WTC11 (cell line): ENCODE results near the gene KATNA1. TPM values are rescaled to one million over a fixed set of nuclear protein-coding genes. Genes with fewer than 3 reads are reported as not detected.

Experiments used
- ATAC-seq: fragments of 200-7000 bp; cut with Tn5 transposase; 2 replicates; pipeline ENCODE4 v1.10.0; 2021; ENCODE audit warnings: mild to moderate bottlenecking, moderate library complexity
- CTCF ChIA-PET: fragments of 300-600 bp; sonication (Branson Sonifier 250); formaldehyde crosslinking; loops from one replicate; lab custom pipeline; 2021; ENCODE audit warnings: antibody characterized with exemption; lab: Charles Lee
- POLR2A ChIA-PET: fragments of 350-600 bp; sonication (Branson Sonifier 250); formaldehyde crosslinking; loops from one replicate; lab custom pipeline; 2021; ENCODE audit warnings: antibody characterized with exemption; lab: Charles Lee
- DNase-seq: peaks from one replicate; pipeline ENCODE4 v3.0.0; 2021; ENCODE audit warnings: low spot score
- H3K27ac Mint-ChIP-seq: 2 replicates; pipeline ENCODE4 v1.8.0; 2021; ENCODE audit warnings: mixed read lengths
- H3K27me3 Mint-ChIP-seq: 2 replicates; pipeline ENCODE4 v1.8.0; 2021; ENCODE audit warnings: low read depth, mild to moderate bottlenecking, moderate library complexity, mixed read lengths
- H3K36me3 Mint-ChIP-seq: 2 replicates; pipeline ENCODE4 v1.8.0; 2021; ENCODE audit warnings: mixed read lengths
- H3K4me1 Mint-ChIP-seq: 2 replicates; pipeline ENCODE4 v1.8.0; 2022; ENCODE audit warnings: mixed read lengths
- H3K4me3 Mint-ChIP-seq: 2 replicates; pipeline ENCODE4 v1.8.0; 2021; ENCODE audit warnings: mild to moderate bottlenecking, moderate library complexity, mixed read lengths
- H3K9me3 Mint-ChIP-seq: 2 replicates; pipeline ENCODE4 v1.8.0; 2021; ENCODE audit warnings: mixed read lengths
- EMX1 ChIP-seq: fragments of 250-450 bp; sonication (Bioruptor Pico); IDR thresholded peaks from 2 replicates; pipeline ENCODE4 v1.8.0; 2021; ENCODE audit warnings: mild to moderate bottlenecking
- IRF2 ChIP-seq: sonication (generic); formaldehyde crosslinking; IDR thresholded peaks from 2 replicates; pipeline ENCODE4 v1.8.0; 2022; ENCODE audit warnings: low read depth, missing genetic modification reagents, borderline replicate concordance
- JUN ChIP-seq: sonication (generic); formaldehyde crosslinking; IDR thresholded peaks from 2 replicates; pipeline ENCODE4 v1.8.0; 2023; ENCODE audit warnings: mild to moderate bottlenecking, missing genetic modification reagents
- NR2C2 ChIP-seq: sonication (generic); formaldehyde crosslinking; IDR thresholded peaks from 2 replicates; pipeline ENCODE4 v1.8.0; 2022; ENCODE audit warnings: mild to moderate bottlenecking, missing genetic modification reagents
- SP1 ChIP-seq: sonication (generic); formaldehyde crosslinking; conservative IDR thresholded peaks from 2 replicates; pipeline ENCODE4 v1.8.1; 2022; ENCODE audit warnings: missing genetic modification reagents
- ZNF263 ChIP-seq: sonication (generic); formaldehyde crosslinking; IDR thresholded peaks from 2 replicates; pipeline ENCODE4 v1.8.1; 2022; ENCODE audit warnings: low read depth, mild to moderate bottlenecking, moderate library complexity, missing genetic modification reagents
- total RNA-seq: library from RNA; stranded (reverse); gene quantifications from 3 replicates; pipeline ENCODE4 v1.2.3, GENCODE V29; 2021
- TF ChIP-seq, protein P1 (sequence below): sonication (generic); formaldehyde crosslinking; IDR thresholded peaks from 2 replicates; pipeline ENCODE4 v1.8.1; 2023; ENCODE audit warnings: mild to moderate bottlenecking, missing genetic modification reagents, borderline replicate concordance
- TF ChIP-seq, protein P2 (sequence below): sonication (generic); formaldehyde crosslinking; IDR thresholded peaks from 2 replicates; pipeline ENCODE4 v1.8.1; 2023; ENCODE audit warnings: mild to moderate bottlenecking, missing genetic modification reagents
- TF ChIP-seq, protein P3 (sequence below): sonication (generic); formaldehyde crosslinking; IDR thresholded peaks from 2 replicates; pipeline ENCODE4 v1.8.1; 2022; ENCODE audit warnings: low read depth, mild to moderate bottlenecking, moderate library complexity, missing genetic modification reagents, borderline replicate concordance
- TF ChIP-seq, protein P4 (sequence below): sonication (generic); formaldehyde crosslinking; IDR thresholded peaks from 2 replicates; pipeline ENCODE4 v1.8.1; 2022; ENCODE audit warnings: missing genetic modification reagents, borderline replicate concordance
- TF ChIP-seq, protein P5 (sequence below): sonication (generic); formaldehyde crosslinking; IDR thresholded peaks from 2 replicates; pipeline ENCODE4 v1.8.0; 2022; ENCODE audit warnings: mild to moderate bottlenecking, missing genetic modification reagents
- TF ChIP-seq, protein P6 (sequence below): fragments of 250-450 bp; sonication (Bioruptor Pico); IDR thresholded peaks from 2 replicates; pipeline ENCODE4 v1.9.0; 2021; ENCODE audit warnings: moderate library complexity, mild to moderate bottlenecking, inconsistent platforms, borderline replicate concordance
- TF ChIP-seq, protein P7 (sequence below): fragments of 250-450 bp; sonication (Bioruptor Pico); IDR thresholded peaks from 2 replicates; pipeline ENCODE4 v1.9.0; 2021; ENCODE audit warnings: mild to moderate bottlenecking
- TF ChIP-seq, protein P8 (sequence below): sonication (generic); formaldehyde crosslinking; IDR thresholded peaks from 2 replicates; pipeline ENCODE4 v1.8.0; 2022; ENCODE audit warnings: mild to moderate bottlenecking, missing genetic modification reagents
- TF ChIP-seq, protein P9 (sequence below): sonication (generic); formaldehyde crosslinking; conservative IDR thresholded peaks from 2 replicates; pipeline ENCODE4 v1.8.1; 2022; ENCODE audit warnings: mild to moderate bottlenecking, missing genetic modification reagents
- TF ChIP-seq, protein P10 (sequence below): fragments of 250-450 bp; sonication (Bioruptor Pico); IDR thresholded peaks from 2 replicates; pipeline ENCODE4 v1.9.0; 2021; ENCODE audit warnings: mild to moderate bottlenecking, borderline replicate concordance

KATNA1 gene
- total RNA-seq, 1 experiment from 2014 or later, result 18.1 TPM

DNA sequence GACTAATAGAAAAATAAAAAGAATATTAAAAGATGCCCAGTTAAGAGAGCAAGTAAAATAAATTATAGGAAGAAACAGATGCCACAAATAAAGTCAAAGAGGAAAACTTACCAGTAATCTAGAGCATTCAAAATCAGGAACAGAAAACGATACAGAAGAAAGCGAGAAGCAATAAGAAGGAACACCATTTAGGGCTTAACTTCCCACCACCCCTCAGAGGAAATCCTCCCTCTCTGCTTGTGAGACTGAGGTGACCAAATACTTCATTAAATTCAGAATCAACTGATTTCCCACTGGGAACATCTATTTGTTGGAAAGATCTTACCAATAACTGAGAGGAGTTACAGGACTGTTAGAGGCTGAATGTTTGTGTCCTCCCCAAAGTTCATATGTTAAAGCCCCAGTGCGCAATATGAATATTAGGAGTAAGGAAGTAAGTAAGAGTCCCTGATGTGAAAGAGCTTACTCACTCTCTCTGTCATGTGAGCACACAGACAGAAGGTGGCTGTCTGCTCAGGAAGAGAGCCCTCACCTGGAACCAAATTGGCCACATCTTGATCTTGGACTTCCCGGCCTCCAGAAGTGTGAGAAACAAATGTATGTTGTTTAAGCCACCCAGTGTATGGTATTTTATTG, 19.5 kb downstream of the KATNA1 start (continued):
- TF ChIP-seq, protein P1, sequence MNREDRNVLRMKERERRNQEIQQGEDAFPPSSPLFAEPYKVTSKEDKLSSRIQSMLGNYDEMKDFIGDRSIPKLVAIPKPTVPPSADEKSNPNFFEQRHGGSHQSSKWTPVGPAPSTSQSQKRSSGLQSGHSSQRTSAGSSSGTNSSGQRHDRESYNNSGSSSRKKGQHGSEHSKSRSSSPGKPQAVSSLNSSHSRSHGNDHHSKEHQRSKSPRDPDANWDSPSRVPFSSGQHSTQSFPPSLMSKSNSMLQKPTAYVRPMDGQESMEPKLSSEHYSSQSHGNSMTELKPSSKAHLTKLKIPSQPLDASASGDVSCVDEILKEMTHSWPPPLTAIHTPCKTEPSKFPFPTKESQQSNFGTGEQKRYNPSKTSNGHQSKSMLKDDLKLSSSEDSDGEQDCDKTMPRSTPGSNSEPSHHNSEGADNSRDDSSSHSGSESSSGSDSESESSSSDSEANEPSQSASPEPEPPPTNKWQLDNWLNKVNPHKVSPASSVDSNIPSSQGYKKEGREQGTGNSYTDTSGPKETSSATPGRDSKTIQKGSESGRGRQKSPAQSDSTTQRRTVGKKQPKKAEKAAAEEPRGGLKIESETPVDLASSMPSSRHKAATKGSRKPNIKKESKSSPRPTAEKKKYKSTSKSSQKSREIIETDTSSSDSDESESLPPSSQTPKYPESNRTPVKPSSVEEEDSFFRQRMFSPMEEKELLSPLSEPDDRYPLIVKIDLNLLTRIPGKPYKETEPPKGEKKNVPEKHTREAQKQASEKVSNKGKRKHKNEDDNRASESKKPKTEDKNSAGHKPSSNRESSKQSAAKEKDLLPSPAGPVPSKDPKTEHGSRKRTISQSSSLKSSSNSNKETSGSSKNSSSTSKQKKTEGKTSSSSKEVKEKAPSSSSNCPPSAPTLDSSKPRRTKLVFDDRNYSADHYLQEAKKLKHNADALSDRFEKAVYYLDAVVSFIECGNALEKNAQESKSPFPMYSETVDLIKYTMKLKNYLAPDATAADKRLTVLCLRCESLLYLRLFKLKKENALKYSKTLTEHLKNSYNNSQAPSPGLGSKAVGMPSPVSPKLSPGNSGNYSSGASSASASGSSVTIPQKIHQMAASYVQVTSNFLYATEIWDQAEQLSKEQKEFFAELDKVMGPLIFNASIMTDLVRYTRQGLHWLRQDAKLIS (CRISPR knock-in tag), result no peak

DNA sequence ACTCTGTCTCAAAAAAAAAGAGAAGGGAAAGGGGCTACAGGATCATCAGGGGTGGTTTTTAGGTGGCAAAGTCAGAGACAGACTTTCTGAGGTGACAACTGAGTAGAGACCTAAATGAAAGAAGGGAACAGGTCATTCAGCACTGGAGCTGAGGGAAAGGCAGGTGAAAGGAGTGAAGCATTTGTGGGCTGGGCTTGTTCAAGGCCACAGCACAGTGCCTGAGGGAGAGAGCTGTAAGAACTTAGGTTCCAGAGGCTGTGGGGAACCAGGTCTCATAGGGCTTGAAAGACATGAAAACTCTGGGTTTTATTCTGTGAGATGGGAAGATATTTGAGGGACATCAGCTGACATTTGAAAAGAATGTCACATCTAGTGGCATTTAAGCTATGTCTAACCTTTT, 20.8 kb downstream of the KATNA1 start:
- CTCF ChIA-PET, result interaction anchor here (0.6 kb wide), 1 partner anchor 1450 kb away, joined by 3 read pairs; no protein-coding TSS in a partner anchor
- no peak overlapping the region for H3K4me3 Mint-ChIP-seq
- no peak for TF ChIP-seq IRF2
- TF ChIP-seq, protein P2, sequence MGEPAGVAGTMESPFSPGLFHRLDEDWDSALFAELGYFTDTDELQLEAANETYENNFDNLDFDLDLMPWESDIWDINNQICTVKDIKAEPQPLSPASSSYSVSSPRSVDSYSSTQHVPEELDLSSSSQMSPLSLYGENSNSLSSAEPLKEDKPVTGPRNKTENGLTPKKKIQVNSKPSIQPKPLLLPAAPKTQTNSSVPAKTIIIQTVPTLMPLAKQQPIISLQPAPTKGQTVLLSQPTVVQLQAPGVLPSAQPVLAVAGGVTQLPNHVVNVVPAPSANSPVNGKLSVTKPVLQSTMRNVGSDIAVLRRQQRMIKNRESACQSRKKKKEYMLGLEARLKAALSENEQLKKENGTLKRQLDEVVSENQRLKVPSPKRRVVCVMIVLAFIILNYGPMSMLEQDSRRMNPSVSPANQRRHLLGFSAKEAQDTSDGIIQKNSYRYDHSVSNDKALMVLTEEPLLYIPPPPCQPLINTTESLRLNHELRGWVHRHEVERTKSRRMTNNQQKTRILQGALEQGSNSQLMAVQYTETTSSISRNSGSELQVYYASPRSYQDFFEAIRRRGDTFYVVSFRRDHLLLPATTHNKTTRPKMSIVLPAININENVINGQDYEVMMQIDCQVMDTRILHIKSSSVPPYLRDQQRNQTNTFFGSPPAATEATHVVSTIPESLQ (CRISPR knock-in tag), result no peak
- TF ChIP-seq, protein P3, sequence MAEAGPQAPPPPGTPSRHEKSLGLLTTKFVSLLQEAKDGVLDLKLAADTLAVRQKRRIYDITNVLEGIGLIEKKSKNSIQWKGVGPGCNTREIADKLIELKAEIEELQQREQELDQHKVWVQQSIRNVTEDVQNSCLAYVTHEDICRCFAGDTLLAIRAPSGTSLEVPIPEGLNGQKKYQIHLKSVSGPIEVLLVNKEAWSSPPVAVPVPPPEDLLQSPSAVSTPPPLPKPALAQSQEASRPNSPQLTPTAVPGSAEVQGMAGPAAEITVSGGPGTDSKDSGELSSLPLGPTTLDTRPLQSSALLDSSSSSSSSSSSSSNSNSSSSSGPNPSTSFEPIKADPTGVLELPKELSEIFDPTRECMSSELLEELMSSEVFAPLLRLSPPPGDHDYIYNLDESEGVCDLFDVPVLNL (CRISPR knock-in tag), result no peak
- TF ChIP-seq SP1, result no peak
- TF ChIP-seq, protein P4, sequence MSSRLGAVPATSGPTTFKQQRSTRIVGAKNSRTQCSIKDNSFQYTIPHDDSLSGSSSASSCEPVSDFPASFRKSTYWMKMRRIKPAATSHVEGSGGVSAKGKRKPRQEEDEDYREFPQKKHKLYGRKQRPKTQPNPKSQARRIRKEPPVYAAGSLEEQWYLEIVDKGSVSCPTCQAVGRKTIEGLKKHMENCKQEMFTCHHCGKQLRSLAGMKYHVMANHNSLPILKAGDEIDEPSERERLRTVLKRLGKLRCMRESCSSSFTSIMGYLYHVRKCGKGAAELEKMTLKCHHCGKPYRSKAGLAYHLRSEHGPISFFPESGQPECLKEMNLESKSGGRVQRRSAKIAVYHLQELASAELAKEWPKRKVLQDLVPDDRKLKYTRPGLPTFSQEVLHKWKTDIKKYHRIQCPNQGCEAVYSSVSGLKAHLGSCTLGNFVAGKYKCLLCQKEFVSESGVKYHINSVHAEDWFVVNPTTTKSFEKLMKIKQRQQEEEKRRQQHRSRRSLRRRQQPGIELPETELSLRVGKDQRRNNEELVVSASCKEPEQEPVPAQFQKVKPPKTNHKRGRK (CRISPR knock-in tag), result no peak
- TF ChIP-seq, protein P5, sequence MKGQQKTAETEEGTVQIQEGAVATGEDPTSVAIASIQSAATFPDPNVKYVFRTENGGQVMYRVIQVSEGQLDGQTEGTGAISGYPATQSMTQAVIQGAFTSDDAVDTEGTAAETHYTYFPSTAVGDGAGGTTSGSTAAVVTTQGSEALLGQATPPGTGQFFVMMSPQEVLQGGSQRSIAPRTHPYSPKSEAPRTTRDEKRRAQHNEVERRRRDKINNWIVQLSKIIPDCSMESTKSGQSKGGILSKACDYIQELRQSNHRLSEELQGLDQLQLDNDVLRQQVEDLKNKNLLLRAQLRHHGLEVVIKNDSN (CRISPR knock-in tag), result no peak
- no peak for TF ChIP-seq EMX1
- TF ChIP-seq, protein P6, sequence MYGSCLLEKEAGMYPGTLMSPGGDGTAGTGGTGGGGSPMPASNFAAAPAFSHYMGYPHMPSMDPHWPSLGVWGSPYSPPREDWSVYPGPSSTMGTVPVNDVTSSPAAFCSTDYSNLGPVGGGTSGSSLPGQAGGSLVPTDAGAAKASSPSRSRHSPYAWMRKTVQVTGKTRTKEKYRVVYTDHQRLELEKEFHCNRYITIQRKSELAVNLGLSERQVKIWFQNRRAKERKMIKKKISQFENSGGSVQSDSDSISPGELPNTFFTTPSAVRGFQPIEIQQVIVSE (CRISPR knock-in tag), result no peak
- no peak for TF ChIP-seq JUN (CRISPR knock-in tag)
- TF ChIP-seq, protein P7, sequence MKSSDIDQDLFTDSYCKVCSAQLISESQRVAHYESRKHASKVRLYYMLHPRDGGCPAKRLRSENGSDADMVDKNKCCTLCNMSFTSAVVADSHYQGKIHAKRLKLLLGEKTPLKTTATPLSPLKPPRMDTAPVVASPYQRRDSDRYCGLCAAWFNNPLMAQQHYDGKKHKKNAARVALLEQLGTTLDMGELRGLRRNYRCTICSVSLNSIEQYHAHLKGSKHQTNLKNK (CRISPR knock-in tag), result no peak
- no peak for TF ChIP-seq ZNF263
- TF ChIP-seq, protein P8, sequence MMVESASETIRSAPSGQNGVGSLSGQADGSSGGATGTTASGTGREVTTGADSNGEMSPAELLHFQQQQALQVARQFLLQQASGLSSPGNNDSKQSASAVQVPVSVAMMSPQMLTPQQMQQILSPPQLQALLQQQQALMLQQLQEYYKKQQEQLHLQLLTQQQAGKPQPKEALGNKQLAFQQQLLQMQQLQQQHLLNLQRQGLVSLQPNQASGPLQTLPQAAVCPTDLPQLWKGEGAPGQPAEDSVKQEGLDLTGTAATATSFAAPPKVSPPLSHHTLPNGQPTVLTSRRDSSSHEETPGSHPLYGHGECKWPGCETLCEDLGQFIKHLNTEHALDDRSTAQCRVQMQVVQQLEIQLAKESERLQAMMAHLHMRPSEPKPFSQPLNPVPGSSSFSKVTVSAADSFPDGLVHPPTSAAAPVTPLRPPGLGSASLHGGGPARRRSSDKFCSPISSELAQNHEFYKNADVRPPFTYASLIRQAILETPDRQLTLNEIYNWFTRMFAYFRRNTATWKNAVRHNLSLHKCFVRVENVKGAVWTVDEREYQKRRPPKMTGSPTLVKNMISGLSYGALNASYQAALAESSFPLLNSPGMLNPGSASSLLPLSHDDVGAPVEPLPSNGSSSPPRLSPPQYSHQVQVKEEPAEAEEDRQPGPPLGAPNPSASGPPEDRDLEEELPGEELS (CRISPR knock-in tag), result no peak
- TF ChIP-seq NR2C2, result no peak
- TF ChIP-seq, protein P9, sequence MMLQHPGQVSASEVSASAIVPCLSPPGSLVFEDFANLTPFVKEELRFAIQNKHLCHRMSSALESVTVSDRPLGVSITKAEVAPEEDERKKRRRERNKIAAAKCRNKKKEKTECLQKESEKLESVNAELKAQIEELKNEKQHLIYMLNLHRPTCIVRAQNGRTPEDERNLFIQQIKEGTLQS (CRISPR knock-in tag), result no peak
- TF ChIP-seq, protein P10, sequence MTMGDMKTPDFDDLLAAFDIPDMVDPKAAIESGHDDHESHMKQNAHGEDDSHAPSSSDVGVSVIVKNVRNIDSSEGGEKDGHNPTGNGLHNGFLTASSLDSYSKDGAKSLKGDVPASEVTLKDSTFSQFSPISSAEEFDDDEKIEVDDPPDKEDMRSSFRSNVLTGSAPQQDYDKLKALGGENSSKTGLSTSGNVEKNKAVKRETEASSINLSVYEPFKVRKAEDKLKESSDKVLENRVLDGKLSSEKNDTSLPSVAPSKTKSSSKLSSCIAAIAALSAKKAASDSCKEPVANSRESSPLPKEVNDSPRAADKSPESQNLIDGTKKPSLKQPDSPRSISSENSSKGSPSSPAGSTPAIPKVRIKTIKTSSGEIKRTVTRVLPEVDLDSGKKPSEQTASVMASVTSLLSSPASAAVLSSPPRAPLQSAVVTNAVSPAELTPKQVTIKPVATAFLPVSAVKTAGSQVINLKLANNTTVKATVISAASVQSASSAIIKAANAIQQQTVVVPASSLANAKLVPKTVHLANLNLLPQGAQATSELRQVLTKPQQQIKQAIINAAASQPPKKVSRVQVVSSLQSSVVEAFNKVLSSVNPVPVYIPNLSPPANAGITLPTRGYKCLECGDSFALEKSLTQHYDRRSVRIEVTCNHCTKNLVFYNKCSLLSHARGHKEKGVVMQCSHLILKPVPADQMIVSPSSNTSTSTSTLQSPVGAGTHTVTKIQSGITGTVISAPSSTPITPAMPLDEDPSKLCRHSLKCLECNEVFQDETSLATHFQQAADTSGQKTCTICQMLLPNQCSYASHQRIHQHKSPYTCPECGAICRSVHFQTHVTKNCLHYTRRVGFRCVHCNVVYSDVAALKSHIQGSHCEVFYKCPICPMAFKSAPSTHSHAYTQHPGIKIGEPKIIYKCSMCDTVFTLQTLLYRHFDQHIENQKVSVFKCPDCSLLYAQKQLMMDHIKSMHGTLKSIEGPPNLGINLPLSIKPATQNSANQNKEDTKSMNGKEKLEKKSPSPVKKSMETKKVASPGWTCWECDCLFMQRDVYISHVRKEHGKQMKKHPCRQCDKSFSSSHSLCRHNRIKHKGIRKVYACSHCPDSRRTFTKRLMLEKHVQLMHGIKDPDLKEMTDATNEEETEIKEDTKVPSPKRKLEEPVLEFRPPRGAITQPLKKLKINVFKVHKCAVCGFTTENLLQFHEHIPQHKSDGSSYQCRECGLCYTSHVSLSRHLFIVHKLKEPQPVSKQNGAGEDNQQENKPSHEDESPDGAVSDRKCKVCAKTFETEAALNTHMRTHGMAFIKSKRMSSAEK (CRISPR knock-in tag), result no peak

More for the DNA sequence above, 20.8 kb downstream of the KATNA1 start:
- no peak for DNase-seq
- POLR2A ChIA-PET, result interaction anchor here (0.7 kb wide), 1 partner anchor 59 kb away, joined by 3 read pairs; no protein-coding TSS in a partner anchor
- H3K36me3 Mint-ChIP-seq, result peaks cover 23% of the 10 kb centered on the region
- ATAC-seq, result no peak
- H3K27ac Mint-ChIP-seq, result peak overlapping the region; percentile 48; the same call in 1 of the 2 replicates
- no peaks in the 10 kb centered on the region for H3K9me3 Mint-ChIP-seq
- H3K4me1 Mint-ChIP-seq, result no peaks in the 10 kb centered on the region
- no peaks in the 10 kb centered on the region for H3K27me3 Mint-ChIP-seq
